ENCODE measurements around the gene PGAM5. TPM values are rescaled to one million over a fixed set of nuclear protein-coding genes. Genes with fewer than 3 reads are reported as not detected.

PGAM5 gene
- polyA plus RNA-seq, 2 of the 4 experiments (the other 2 are of a cell fraction): 29.3 to 51.3 TPM

DNA sequence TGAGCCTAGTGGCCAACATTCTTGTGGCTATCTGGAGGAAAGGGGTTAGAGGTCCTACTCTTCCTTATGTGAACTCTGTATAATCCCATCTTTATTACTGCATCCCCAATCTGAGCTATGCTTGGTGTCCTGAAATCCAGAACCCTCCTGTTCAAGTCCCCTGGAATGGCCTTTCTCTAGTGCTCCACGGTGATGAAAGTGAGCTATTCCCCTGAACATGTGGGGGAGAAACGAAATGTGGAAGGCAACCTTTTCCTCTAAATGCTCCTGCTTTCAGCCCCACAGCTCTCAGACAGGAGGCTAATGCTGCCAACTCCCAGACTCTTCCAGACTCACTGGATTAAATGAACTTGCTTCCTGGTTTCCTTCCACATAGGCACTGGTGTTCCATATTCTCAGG lies 2.5 kb upstream of the PGAM5 start:
- WGBS (ENCODE audit: missing lambda C conversion rate): 91% methylated on average over 2 of the region's 2 CpGs
- no peak for TF ChIP-seq KDM5A (IDR thresholded peaks at IDR 0.05)
- no peak for TF ChIP-seq HDAC2 (IDR thresholded peaks at IDR 0.05)
- no peak for TF ChIP-seq JUN (IDR thresholded peaks at IDR 0.05)
- TF ChIP-seq GATA3 (IDR thresholded peaks at IDR 0.05; ENCODE audit: borderline replicate concordance): no peak
- Histone ChIP-seq H3K4me3 (no peak overlapping the region), H3K9me3 (peaks cover 9% of the 10 kb centered on the region; the same call in 2 of the 3 replicates), H3K4me2 (no peak overlapping the region), H3K27ac (no peak overlapping the region), H3K4me1 (no peaks in the 10 kb centered on the region)
- POLR2A ChIA-PET: no interaction called here
- ATAC-seq: no peak
- no peak for FAIRE-seq
- CTCF ChIA-PET: interaction anchor here (1.1 to 2.4 kb wide), 2 partner anchors 9 to 12 kb away, joined by 8 read pairs; no protein-coding TSS in a partner anchor
- DNase-seq (ENCODE audit: low read depth in 1 of 2, low spot score in 1 of 2): no peak

DNA sequence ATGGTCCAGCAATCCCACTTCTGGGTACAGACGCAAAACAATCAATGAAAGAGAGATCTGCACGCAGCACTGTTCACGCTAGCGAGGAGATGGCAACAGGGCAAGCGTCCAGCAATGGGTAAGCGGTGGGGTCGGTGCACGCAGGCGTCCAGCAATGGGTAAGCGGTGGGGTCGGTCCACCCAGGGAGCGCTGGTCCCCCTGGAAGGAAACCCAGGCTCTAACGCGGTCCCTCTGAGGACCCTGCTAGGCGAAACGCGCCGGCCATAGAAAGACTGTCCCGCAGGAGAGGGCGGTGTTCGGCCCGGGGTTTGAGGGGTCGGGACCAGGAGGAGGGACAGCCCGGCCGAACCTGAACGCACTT lies 618 bp upstream of the PGAM5 start:
- DNase-seq (ENCODE audit: low read depth in 1 of 2, low spot score in 1 of 2) (no peak), ATAC-seq (peak; percentile 52 to 64), FAIRE-seq (no peak)
- Histone ChIP-seq H3K4me1 (no peaks in the 10 kb centered on the region), H3K4me3 (peak overlapping the region; percentile 93), H3K9me3 (peaks cover 9% of the 10 kb centered on the region; the same call in 2 of the 3 replicates), H3K4me2 (peak overlapping the region; percentile 82), H3K27ac (peak overlapping the region; percentile 92 to 95)
- WGBS (ENCODE audit: missing lambda C conversion rate): 16% methylated on average over 26 of the region's 26 CpGs
- ChIA-PET CTCF (interaction anchor here (0.7 to 2.4 kb wide), 3 partner anchors 10 to 78 kb away, joined by 3 to 8 read pairs (median 3); no protein-coding TSS in a partner anchor), POLR2A (interaction anchor here (1.1 kb wide), 1 partner anchor 8 kb away, joined by 3 read pairs; no protein-coding TSS in a partner anchor)
- TF ChIP-seq, protein P1, sequence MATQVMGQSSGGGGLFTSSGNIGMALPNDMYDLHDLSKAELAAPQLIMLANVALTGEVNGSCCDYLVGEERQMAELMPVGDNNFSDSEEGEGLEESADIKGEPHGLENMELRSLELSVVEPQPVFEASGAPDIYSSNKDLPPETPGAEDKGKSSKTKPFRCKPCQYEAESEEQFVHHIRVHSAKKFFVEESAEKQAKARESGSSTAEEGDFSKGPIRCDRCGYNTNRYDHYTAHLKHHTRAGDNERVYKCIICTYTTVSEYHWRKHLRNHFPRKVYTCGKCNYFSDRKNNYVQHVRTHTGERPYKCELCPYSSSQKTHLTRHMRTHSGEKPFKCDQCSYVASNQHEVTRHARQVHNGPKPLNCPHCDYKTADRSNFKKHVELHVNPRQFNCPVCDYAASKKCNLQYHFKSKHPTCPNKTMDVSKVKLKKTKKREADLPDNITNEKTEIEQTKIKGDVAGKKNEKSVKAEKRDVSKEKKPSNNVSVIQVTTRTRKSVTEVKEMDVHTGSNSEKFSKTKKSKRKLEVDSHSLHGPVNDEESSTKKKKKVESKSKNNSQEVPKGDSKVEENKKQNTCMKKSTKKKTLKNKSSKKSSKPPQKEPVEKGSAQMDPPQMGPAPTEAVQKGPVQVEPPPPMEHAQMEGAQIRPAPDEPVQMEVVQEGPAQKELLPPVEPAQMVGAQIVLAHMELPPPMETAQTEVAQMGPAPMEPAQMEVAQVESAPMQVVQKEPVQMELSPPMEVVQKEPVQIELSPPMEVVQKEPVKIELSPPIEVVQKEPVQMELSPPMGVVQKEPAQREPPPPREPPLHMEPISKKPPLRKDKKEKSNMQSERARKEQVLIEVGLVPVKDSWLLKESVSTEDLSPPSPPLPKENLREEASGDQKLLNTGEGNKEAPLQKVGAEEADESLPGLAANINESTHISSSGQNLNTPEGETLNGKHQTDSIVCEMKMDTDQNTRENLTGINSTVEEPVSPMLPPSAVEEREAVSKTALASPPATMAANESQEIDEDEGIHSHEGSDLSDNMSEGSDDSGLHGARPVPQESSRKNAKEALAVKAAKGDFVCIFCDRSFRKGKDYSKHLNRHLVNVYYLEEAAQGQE (IDR thresholded peaks at IDR 0.05): no peak

DNA sequence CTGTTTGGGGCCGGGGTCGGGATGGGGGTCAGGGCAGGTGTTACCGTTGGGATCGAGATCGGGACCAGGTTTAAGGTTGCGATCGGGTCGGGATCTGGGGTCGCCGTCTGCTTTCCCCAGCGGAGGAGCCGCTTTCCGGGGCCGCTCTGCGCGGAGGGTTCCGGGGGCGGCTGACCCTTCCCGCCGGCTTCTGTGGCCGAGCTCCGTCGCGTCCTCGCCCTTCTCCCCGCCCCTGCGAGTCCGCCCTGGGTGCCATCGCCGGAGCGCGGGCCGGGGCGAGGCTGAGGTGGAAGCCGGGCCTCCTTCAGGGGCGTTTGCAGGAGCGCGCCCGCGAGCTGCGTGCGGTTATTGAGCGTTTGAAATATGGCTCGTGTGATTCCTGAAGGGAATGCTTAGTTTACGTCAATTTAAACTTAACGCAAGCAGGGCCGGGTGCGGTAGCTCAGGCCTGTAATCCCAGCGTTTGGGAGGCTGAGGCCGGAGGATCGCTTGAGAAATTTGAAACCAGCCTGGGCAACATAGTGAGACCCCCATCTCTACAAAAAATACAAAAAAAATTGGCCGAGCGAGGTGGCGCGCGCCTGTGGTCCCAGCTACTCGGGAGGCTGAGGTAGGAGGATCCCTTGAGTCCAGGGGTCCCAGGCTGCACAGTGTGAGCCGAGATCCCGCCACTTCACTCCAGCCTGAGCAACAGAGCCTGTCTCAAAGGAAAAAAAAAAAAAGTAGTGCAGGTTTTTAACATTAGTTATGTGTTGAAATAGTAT lies 620 bp downstream of the PGAM5 start:
- Histone ChIP-seq H3K4me2 (peak overlapping the region; percentile 82), H3K4me3 (peak overlapping the region; percentile 93), H3K9me3 (peaks cover 9% of the 10 kb centered on the region; the same call in 2 of the 3 replicates), H3K27ac (peak overlapping the region; percentile 92 to 95), H3K4me1 (no peaks in the 10 kb centered on the region)
- FAIRE-seq (no peak), ATAC-seq (peak; percentile 18 to 49), DNase-seq (ENCODE audit: low read depth in 1 of 2, low spot score in 1 of 2) (no peak)
- WGBS (ENCODE audit: missing lambda C conversion rate): 18% methylated on average over 24 of the region's 59 CpGs
- TF ChIP-seq, protein P2, sequence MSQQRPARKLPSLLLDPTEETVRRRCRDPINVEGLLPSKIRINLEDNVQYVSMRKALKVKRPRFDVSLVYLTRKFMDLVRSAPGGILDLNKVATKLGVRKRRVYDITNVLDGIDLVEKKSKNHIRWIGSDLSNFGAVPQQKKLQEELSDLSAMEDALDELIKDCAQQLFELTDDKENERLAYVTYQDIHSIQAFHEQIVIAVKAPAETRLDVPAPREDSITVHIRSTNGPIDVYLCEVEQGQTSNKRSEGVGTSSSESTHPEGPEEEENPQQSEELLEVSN (IDR thresholded peaks at IDR 0.05; ENCODE audit: borderline replicate concordance, low read depth): peak; percentile 54
- TF ChIP-seq KDM5A (IDR thresholded peaks at IDR 0.05): no peak
- TF ChIP-seq, protein P3, sequence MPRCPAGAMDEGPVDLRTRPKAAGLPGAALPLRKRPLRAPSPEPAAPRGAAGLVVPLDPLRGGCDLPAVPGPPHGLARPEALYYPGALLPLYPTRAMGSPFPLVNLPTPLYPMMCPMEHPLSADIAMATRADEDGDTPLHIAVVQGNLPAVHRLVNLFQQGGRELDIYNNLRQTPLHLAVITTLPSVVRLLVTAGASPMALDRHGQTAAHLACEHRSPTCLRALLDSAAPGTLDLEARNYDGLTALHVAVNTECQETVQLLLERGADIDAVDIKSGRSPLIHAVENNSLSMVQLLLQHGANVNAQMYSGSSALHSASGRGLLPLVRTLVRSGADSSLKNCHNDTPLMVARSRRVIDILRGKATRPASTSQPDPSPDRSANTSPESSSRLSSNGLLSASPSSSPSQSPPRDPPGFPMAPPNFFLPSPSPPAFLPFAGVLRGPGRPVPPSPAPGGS (IDR thresholded peaks at IDR 0.05): peak; percentile 1; the same call in 1 of the 3 replicates
- ChIA-PET CTCF (interaction anchor here (1.5 kb wide), 1 partner anchor 8 kb away, joined by 3 read pairs; no protein-coding TSS in a partner anchor), POLR2A (interaction anchor here (1.1 kb wide), 1 partner anchor 9 kb away, joined by 3 read pairs; no protein-coding TSS in a partner anchor)

DNA sequence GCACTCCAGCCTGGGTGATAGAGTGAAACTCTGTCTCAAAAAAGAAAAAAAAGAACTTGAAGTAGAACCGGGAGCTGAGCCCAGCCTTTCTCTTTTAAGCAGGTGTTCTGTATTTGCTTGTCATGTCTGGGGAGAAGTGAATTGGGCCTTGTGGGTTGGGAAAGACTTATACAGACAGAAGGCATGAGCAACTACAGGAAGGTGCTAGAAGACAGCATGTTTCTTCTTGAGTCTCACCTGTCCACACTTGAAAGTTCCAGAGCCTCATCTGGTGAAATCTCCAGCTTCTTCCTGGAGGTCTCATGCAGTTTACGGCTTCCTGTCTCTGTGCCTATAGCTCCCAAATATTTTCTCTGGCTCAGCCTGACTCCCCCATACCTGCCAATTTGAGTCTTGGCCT lies 2.5 kb downstream of the PGAM5 start:
- 96% methylated on average over 2 of the region's 2 CpGs for WGBS (ENCODE audit: missing lambda C conversion rate)
- Histone ChIP-seq H3K4me1 (no peaks in the 10 kb centered on the region), H3K9me3 (0 out of 3 replicates have a peak, but pooled peaks cover 2% of the 10 kb centered on the region), H3K4me2 (no peak overlapping the region), H3K4me3 (no peak overlapping the region), H3K27ac (no peak overlapping the region)
- no peak for FAIRE-seq
- DNase-seq (ENCODE audit: low read depth in 1 of 2, low spot score in 1 of 2): no peak
- CTCF ChIA-PET: interaction anchor here (0.7 kb wide), 1 partner anchor 10 kb away, joined by 3 read pairs; no protein-coding TSS in a partner anchor
- POLR2A ChIA-PET: no interaction called here
- no peak for ATAC-seq
- TF ChIP-seq SREBF2 (IDR thresholded peaks at IDR 0.05) (no peak), GATA3 (IDR thresholded peaks at IDR 0.05; ENCODE audit: borderline replicate concordance) (no peak), FOXS1 (CRISPR knock-in tag; IDR thresholded peaks at IDR 0.05) (no peak), ESRRA (IDR thresholded peaks at IDR 0.05; ENCODE audit: borderline replicate concordance, low read length) (no peak)
